HCT116 (cell line): Measurements from ENCODE around the gene GLMN.

Experiments
- CBX3 ChIP-seq: IDR thresholded peaks from 2 replicates; pipeline ENCODE4 v1.6.1; 2012; ENCODE audit warnings: low read depth
- CEBPB ChIP-seq: IDR thresholded peaks from 2 replicates; pipeline ENCODE4 v1.6.1; 2012; ENCODE audit warnings: low read depth
- EZH2 ChIP-seq: fragments of 200-600 bp; sonication (generic); IDR thresholded peaks from 2 replicates; pipeline ENCODE4 v1.6.1; 2017; ENCODE audit warnings: antibody characterized with exemption, mixed run types
- JUND ChIP-seq: IDR thresholded peaks from 2 replicates; pipeline ENCODE4 v1.6.1; 2012
- POLR2A ChIP-seq: IDR thresholded peaks from 2 replicates; pipeline ENCODE4 v1.7.0; 2011; ENCODE audit warnings: borderline replicate concordance; ENCODE audit not compliant: insufficient read depth, insufficient read length; ENCODE audit errors: extremely low read depth
- POLR2AphosphoS5 ChIP-seq: IDR thresholded peaks from 2 replicates; pipeline ENCODE4 v1.6.1; 2011; ENCODE audit warnings: mild to moderate bottlenecking, low read depth, low read length, moderate library complexity
- RAD21 ChIP-seq: IDR thresholded peaks from 2 replicates; pipeline ENCODE4 v1.6.1; 2012; ENCODE audit warnings: low read depth, mild to moderate bottlenecking
- SP1 ChIP-seq: IDR thresholded peaks from 2 replicates; pipeline ENCODE4 v1.6.1; 2012; ENCODE audit warnings: low read depth
- TCF7L2 ChIP-seq: IDR thresholded peaks from 2 replicates; pipeline ENCODE4 v1.7.0; 2011; ENCODE audit warnings: borderline replicate concordance, inconsistent platforms; ENCODE audit not compliant: insufficient read depth, insufficient read length; ENCODE audit errors: extremely low read depth
- TF ChIP-seq, protein P1 (sequence below): IDR thresholded peaks from 2 replicates; pipeline ENCODE4 v1.6.1; 2012; ENCODE audit warnings: low read depth
- TF ChIP-seq, protein P2 (sequence below), 3 experiments: fragments of 200-600 bp in 1 of 3; sonication (generic) in 1 of 3; IDR thresholded peaks in 2 of 3; conservative IDR thresholded peaks in 1 of 3; 2 replicates each; pipeline ENCODE4 v1.5.1; 2012 to 2017; ENCODE audit warnings: low read depth in 2 of 3, low read length in 2 of 3, antibody characterized with exemption in 1 of 3, borderline replicate concordance in 1 of 3, control low read depth in 1 of 3, mild to moderate bottlenecking in 1 of 3, mixed read lengths in 1 of 3, mixed run types in 1 of 3, moderate library complexity in 1 of 3; ENCODE audit not compliant: insufficient read depth in 1 of 3
- TF ChIP-seq, protein P3 (sequence below): IDR thresholded peaks from 2 replicates; pipeline ENCODE4 v1.6.1; 2012
- TF ChIP-seq, protein P4 (sequence below): IDR thresholded peaks from 2 replicates; pipeline ENCODE4 v1.6.1; 2012

DNA sequence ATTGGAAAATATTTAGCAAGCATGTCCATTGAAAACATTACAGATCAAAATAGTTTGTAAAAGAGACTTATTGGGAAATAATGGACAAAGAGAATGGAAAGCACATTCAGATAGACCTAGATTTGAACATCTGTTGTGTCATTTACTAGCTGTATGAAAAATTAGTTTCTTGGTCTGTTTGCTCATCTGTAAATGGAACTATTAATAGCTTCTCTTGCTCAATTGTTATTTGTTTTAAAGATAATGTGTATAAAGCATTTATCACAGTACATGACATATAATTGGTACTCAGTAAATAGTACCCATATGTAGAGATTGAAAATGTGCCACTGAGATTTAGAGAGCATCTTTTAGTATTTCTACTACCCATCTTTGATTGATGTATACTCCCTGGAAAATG lies 26.0 kb upstream of the GLMN start:
- TF ChIP-seq, protein P1, sequence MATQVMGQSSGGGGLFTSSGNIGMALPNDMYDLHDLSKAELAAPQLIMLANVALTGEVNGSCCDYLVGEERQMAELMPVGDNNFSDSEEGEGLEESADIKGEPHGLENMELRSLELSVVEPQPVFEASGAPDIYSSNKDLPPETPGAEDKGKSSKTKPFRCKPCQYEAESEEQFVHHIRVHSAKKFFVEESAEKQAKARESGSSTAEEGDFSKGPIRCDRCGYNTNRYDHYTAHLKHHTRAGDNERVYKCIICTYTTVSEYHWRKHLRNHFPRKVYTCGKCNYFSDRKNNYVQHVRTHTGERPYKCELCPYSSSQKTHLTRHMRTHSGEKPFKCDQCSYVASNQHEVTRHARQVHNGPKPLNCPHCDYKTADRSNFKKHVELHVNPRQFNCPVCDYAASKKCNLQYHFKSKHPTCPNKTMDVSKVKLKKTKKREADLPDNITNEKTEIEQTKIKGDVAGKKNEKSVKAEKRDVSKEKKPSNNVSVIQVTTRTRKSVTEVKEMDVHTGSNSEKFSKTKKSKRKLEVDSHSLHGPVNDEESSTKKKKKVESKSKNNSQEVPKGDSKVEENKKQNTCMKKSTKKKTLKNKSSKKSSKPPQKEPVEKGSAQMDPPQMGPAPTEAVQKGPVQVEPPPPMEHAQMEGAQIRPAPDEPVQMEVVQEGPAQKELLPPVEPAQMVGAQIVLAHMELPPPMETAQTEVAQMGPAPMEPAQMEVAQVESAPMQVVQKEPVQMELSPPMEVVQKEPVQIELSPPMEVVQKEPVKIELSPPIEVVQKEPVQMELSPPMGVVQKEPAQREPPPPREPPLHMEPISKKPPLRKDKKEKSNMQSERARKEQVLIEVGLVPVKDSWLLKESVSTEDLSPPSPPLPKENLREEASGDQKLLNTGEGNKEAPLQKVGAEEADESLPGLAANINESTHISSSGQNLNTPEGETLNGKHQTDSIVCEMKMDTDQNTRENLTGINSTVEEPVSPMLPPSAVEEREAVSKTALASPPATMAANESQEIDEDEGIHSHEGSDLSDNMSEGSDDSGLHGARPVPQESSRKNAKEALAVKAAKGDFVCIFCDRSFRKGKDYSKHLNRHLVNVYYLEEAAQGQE: no peak
- TF ChIP-seq, protein P2, sequence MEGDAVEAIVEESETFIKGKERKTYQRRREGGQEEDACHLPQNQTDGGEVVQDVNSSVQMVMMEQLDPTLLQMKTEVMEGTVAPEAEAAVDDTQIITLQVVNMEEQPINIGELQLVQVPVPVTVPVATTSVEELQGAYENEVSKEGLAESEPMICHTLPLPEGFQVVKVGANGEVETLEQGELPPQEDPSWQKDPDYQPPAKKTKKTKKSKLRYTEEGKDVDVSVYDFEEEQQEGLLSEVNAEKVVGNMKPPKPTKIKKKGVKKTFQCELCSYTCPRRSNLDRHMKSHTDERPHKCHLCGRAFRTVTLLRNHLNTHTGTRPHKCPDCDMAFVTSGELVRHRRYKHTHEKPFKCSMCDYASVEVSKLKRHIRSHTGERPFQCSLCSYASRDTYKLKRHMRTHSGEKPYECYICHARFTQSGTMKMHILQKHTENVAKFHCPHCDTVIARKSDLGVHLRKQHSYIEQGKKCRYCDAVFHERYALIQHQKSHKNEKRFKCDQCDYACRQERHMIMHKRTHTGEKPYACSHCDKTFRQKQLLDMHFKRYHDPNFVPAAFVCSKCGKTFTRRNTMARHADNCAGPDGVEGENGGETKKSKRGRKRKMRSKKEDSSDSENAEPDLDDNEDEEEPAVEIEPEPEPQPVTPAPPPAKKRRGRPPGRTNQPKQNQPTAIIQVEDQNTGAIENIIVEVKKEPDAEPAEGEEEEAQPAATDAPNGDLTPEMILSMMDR (IDR thresholded peaks at IDR 0.05 in 2 of 3, conservative IDR thresholded peaks at IDR 0.05 in 1 of 3; ENCODE audit: borderline replicate concordance in 1 of 3, insufficient read depth in 1 of 3, low read depth in 2 of 3, low read length in 2 of 3): no peak
- TF ChIP-seq, protein P3, sequence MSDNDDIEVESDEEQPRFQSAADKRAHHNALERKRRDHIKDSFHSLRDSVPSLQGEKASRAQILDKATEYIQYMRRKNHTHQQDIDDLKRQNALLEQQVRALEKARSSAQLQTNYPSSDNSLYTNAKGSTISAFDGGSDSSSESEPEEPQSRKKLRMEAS: no peak
- TF ChIP-seq JUND (no peak), POLR2AphosphoS5 (no peak), POLR2A (no peak), TCF7L2 (no peak), SP1 (no peak), CBX3 (no peak), EZH2 (no peak), CEBPB (no peak), RAD21 (no peak)
- TF ChIP-seq, protein P4, sequence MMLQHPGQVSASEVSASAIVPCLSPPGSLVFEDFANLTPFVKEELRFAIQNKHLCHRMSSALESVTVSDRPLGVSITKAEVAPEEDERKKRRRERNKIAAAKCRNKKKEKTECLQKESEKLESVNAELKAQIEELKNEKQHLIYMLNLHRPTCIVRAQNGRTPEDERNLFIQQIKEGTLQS: no peak
